ENCODE results near the gene KAZN. TPM values are rescaled to one million over a fixed set of nuclear protein-coding genes. Genes with fewer than 3 reads are reported as not detected.
"Not testable (repeated sequence)": the region's sequence is repeated elsewhere in the genome, so short reads cannot be mapped to it uniquely, and the experiment has no call there.

The KAZN gene
- total RNA-seq, 1 donor from 2014 or later = 2.8 TPM

GRCh38 chr1:15128520-15129313 is 530.2 kb downstream of the KAZN start:
- no peaks in the 10 kb centered on the region for H3K36me3 ChIP-seq (ENCODE audit: control insufficient read depth, insufficient read depth, low read length)
- no peak for DNase-seq (ENCODE audit: low read depth)
- peak; percentile 94 for TF ChIP-seq CTCF (IDR thresholded peaks at IDR 0.05; ENCODE audit: insufficient read depth, low read length, poor library complexity, severe bottlenecking)
- H3K27me3 ChIP-seq (ENCODE audit: control insufficient read depth, insufficient read depth, low read length) = no peaks in the 10 kb centered on the region
- H3K4me3 ChIP-seq (ENCODE audit: low read depth, low read length) = no peak overlapping the region

- Histone ChIP-seq H3K27me3 (ENCODE audit: control insufficient read depth, insufficient read depth, low read length) (no peaks in the 10 kb centered on the region), H3K36me3 (ENCODE audit: control insufficient read depth, insufficient read depth, low read length) (no peaks in the 10 kb centered on the region), H3K4me3 (ENCODE audit: low read depth, low read length) (no peak overlapping the region)
- no peak for TF ChIP-seq CTCF (IDR thresholded peaks at IDR 0.05; ENCODE audit: insufficient read depth, low read length, poor library complexity, severe bottlenecking)
- no peak for DNase-seq (ENCODE audit: low read depth)
Measured at GRCh38 chr1:15129944-15130343, 531.5 kb downstream of the KAZN start.

- DNase-seq (ENCODE audit: low read depth) = no peak
- Histone ChIP-seq H3K4me3 (ENCODE audit: low read depth, low read length) (no peak overlapping the region), H3K36me3 (ENCODE audit: control insufficient read depth, insufficient read depth, low read length) (no peaks in the 10 kb centered on the region), H3K27me3 (ENCODE audit: control insufficient read depth, insufficient read depth, low read length) (no peaks in the 10 kb centered on the region)
- TF ChIP-seq CTCF (IDR thresholded peaks at IDR 0.05; ENCODE audit: insufficient read depth, low read length, poor library complexity, severe bottlenecking) = no peak
Measured at GRCh38 chr1:15130607-15131006, 532.1 kb downstream of the KAZN start.

GRCh38 chr1:15132965-15133364 is 534.5 kb downstream of the KAZN start:
- Histone ChIP-seq H3K36me3 (ENCODE audit: control insufficient read depth, insufficient read depth, low read length) (no peaks in the 10 kb centered on the region), H3K27me3 (ENCODE audit: control insufficient read depth, insufficient read depth, low read length) (no peaks in the 10 kb centered on the region), H3K4me3 (ENCODE audit: low read depth, low read length) (no peak overlapping the region)
- no peak for DNase-seq (ENCODE audit: low read depth)
- TF ChIP-seq CTCF (IDR thresholded peaks at IDR 0.05; ENCODE audit: insufficient read depth, low read length, poor library complexity, severe bottlenecking) = no peak

- H3K27me3 ChIP-seq (ENCODE audit: control insufficient read depth, insufficient read depth, low read length) = no peaks in the 10 kb centered on the region
- H3K36me3 ChIP-seq (ENCODE audit: control insufficient read depth, insufficient read depth, low read length) = no peaks in the 10 kb centered on the region
- TF ChIP-seq CTCF (IDR thresholded peaks at IDR 0.05; ENCODE audit: insufficient read depth, low read length, poor library complexity, severe bottlenecking) = no peak
- no peak overlapping the region for H3K4me3 ChIP-seq (ENCODE audit: low read depth, low read length)
- no peak for DNase-seq (ENCODE audit: low read depth)
Measured at GRCh38 chr1:15134285-15134684, 535.8 kb downstream of the KAZN start.

GRCh38 chr1:15135604-15136003 is 537.1 kb downstream of the KAZN start:
- H3K4me3 ChIP-seq (ENCODE audit: low read depth, low read length); DNase-seq (ENCODE audit: low read depth); H3K36me3 ChIP-seq (ENCODE audit: control insufficient read depth, insufficient read depth, low read length); H3K27me3 ChIP-seq (ENCODE audit: control insufficient read depth, insufficient read depth, low read length): not testable (repeated sequence)

Measured in kidney epithelial cell (primary cell).